NOMO-1 treated with DMSO at 0.1 percent for 48 hours (cell line): ENCODE data around the gene WWOX.
"Not testable (repeated sequence)": the region's sequence is repeated elsewhere in the genome, so short reads cannot be mapped to it uniquely, and the experiment has no call there.

Experiments
- DNase-seq: peaks from one replicate; lab custom pipeline; 2025; ENCODE audit not compliant: unreplicated experiment; lab: John Stamatoyannopoulos, UW

WWOX gene

GRCh38 chr16:78099271-78100111 lies at the start of gene WWOX:
WWOX (plus strand) TSS chr16:78099654.
- peak; percentile 98 for DNase-seq

- DNase-seq = no peak
These were observed 48.6 kb upstream of the WWOX start for GRCh38 chr16:78050734-78051400.

GRCh38 chr16:78057803-78058564 lies 41.5 kb upstream of the WWOX start:
- DNase-seq = no peak

- DNase-seq = not testable (repeated sequence)
These were observed 39.6 kb upstream of the WWOX start for GRCh38 chr16:78059806-78060205.

- no peak for DNase-seq
These were observed 39.2 kb upstream of the WWOX start for GRCh38 chr16:78060295-78060694.

- no peak for DNase-seq
These were observed 38.6 kb upstream of the WWOX start for GRCh38 chr16:78060809-78061208.

GRCh38 chr16:78065319-78065718 lies 34.1 kb upstream of the WWOX start:
- DNase-seq = no peak

GRCh38 chr16:78069913-78070312 lies 29.5 kb upstream of the WWOX start:
- DNase-seq = no peak

- no peak for DNase-seq
These were observed 27.2 kb upstream of the WWOX start for GRCh38 chr16:78072275-78072674.

- DNase-seq = no peak
These were observed 23.7 kb upstream of the WWOX start for GRCh38 chr16:78075800-78076199.

GRCh38 chr16:78081341-78081740 lies 18.1 kb upstream of the WWOX start:
- DNase-seq = no peak

- no peak for DNase-seq
These were observed 8.0 kb upstream of the WWOX start for GRCh38 chr16:78091419-78091818.

GRCh38 chr16:78092758-78093157 lies 6.7 kb upstream of the WWOX start:
- no peak for DNase-seq

- peak; percentile 3 for DNase-seq
These were observed 5.3 kb upstream of the WWOX start for GRCh38 chr16:78094166-78094565.

GRCh38 chr16:78094998-78095397 lies 4.5 kb upstream of the WWOX start:
- no peak for DNase-seq

GRCh38 chr16:78096386-78096785 lies 3.1 kb upstream of the WWOX start:
- no peak for DNase-seq

- no peak for DNase-seq
These were observed 1.9 kb upstream of the WWOX start for GRCh38 chr16:78097548-78097947.

GRCh38 chr16:78098087-78098486 lies 1.4 kb upstream of the WWOX start:
- no peak for DNase-seq

GRCh38 chr16:78098595-78099270 lies 721 bp upstream of the WWOX start:
- DNase-seq = no peak

GRCh38 chr16:78100112-78100467 lies 636 bp downstream of the WWOX start:
- no peak for DNase-seq

- no peak for DNase-seq
These were observed 2.7 kb downstream of the WWOX start for GRCh38 chr16:78102122-78102660.
